Keratinocyte (primary cell): ENCODE data around the gene CETN3.

Experiments
- CTCF ChIP-seq, 3 experiments: IDR thresholded peaks in 1 of 3; conservative IDR thresholded peaks in 1 of 3; optimal IDR thresholded peaks in 1 of 3; 2 replicates in 2 of 3; 3 replicates in 1 of 3; pipeline versions ENCODE3 to v1.5.1; 2011; ENCODE audit warnings: low read length in 3 of 3, mild to moderate bottlenecking in 3 of 3, moderate library complexity in 2 of 3, control low read depth in 1 of 3, inconsistent platforms in 1 of 3; ENCODE audit not compliant: insufficient read depth in 2 of 3; ENCODE audit errors: extremely low read depth in 1 of 3
- EZH2 ChIP-seq: IDR thresholded peaks from one replicate; pipeline ENCODE4 v1.6.1; 2012; ENCODE audit warnings: inconsistent platforms, mild to moderate bottlenecking, low read length, moderate library complexity

DNA sequence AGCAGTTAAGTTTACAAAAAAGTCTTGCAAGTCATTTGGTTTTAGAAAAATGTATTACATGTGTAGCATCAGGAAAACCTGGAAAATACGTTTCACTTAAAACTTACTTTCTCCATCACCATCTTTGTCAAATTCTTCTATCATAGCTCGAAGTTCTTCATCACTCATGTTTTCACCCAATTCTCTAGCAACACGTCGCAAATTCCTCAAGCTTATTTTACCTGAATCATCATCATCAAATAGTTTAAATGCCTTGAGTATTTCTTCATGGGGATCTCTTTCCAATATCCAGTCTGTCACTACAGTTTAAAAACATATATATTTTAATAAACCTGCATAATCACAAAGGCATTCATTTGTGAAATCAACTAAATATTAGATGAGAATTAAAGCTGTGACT is 10.3 kb downstream of the CETN3 start:
- TF ChIP-seq CTCF (optimal IDR thresholded peaks at IDR 0.05 in 1 of 3, IDR thresholded peaks at IDR 0.05 in 1 of 3, conservative IDR thresholded peaks at IDR 0.05 in 1 of 3; ENCODE audit: extremely low read depth in 1 of 3, insufficient read depth in 2 of 3, low read length in 3 of 3) (no peak), EZH2 (no peak)
